GM10266 (cell line): ENCODE data around the gene A3GALT2.

Source experiments
- DNase-seq: peaks from one replicate; pipeline ENCODE4 v3.0.0; 2012; ENCODE audit errors: extremely low spot score
- CTCF ChIP-seq: IDR thresholded peaks from 2 replicates; pipeline ENCODE4 v1.5.1; 2012; ENCODE audit warnings: mild to moderate bottlenecking, low read depth; ENCODE audit not compliant: control insufficient read depth, insufficient read depth; ENCODE audit errors: missing control alignments

Gene A3GALT2

GRCh38 chr1:33270808-33271465 is 50.0 kb downstream of the A3GALT2 start:
- no peak for TF ChIP-seq CTCF
- DNase-seq, result no peak

- no peak for DNase-seq
- no peak for TF ChIP-seq CTCF
Measured at GRCh38 chr1:33270379-33270778, 50.5 kb downstream of the A3GALT2 start.

- TF ChIP-seq CTCF, result no peak
- no peak for DNase-seq
Measured at GRCh38 chr1:33269621-33270020, 51.3 kb downstream of the A3GALT2 start.

GRCh38 chr1:33268927-33269610 is 51.8 kb downstream of the A3GALT2 start:
- no peak for TF ChIP-seq CTCF
- no peak for DNase-seq

- no peak for TF ChIP-seq CTCF
- DNase-seq, result no peak
Measured at GRCh38 chr1:33268457-33268856, 52.4 kb downstream of the A3GALT2 start.

- no peak for TF ChIP-seq CTCF
- DNase-seq, result no peak
Measured at GRCh38 chr1:33267468-33268205, 53.3 kb downstream of the A3GALT2 start.

- no peak for DNase-seq
- no peak for TF ChIP-seq CTCF
Measured at GRCh38 chr1:33266766-33267165, 54.1 kb downstream of the A3GALT2 start.
